Measurements from ENCODE around the gene FER.
"Not testable (repeated sequence)": the region's sequence is repeated elsewhere in the genome, so short reads cannot be mapped to it uniquely, and the experiment has no call there.

FER gene

GRCh38 chr5:108801776-108802175 lies 54.1 kb downstream of the FER start:
- no peak for DNase-seq

DNA sequence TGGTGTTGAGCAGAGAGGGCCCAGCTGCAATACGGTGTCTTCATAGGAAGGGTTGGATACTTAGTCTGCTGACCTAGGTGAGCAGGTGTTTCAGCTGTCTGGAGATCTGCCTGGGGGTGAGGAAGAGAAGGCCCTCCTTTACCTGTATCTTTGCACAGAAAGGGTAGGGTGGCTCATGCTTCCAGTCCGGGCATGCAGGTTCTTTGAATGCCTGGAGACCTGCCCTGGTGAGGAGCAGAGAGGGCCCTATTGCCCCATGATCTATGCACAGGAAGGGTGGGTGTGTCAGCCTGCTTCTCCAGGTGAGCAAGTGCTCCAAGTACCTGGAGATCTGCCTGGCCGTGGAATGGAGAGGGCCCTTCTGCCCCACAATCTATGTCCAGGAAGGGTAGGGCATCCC lies 63.0 kb downstream of the FER start:
- no peak for DNase-seq

- DNase-seq = no peak
Measured at GRCh38 chr5:108813673-108814072, 66.0 kb downstream of the FER start.

DNA sequence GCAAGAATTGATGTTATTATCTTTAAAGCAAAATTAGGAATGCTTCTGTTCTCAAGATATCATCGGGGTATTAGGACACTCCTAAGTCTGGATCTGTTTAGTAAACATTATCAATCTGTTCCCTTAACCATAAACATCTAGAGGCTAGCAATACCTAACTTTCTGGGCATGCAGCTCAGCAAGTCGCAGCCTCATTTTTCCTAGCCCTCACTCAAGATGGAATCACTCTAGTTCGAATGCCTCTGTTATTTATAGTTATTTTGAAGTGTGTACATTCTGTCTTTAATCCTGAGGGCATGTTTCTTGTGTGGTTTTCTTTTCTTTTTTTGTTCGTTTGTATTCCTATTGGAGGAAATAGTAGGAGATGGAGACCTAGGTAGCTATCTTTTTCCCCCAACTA lies 66.9 kb downstream of the FER start:
- no peak for DNase-seq

DNA sequence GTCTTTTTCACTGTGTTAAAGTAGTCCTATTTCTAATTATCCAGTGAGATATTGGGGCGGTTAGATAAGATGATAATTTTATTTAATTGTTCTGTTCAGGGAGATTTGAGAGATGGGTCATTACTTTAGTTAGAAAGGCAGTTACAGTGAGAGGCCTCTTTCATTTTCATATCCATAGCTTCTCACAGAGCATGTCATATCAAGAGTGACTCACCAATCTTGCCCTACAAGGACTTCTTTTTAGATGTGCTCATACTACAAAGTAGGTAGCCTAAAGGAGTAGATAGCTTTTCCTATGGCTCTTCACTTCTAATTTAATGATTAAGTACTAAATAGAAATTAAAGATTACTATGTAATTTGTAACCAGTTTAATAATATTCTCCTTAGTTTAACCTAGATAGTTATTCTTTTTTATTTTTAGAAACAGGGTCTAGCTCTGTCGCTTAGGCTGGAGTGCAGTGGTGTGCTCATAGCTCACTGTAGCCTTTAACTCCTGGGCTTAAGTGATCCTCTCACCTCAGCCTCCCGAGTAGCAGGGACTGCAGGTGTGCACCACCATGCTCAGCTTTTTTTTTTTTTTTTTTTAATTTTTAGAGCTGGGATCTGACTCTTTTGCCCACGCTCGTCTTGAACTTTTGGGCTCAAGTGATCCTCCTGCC lies 71.0 kb downstream of the FER start:
- no peak for DNase-seq

DNA sequence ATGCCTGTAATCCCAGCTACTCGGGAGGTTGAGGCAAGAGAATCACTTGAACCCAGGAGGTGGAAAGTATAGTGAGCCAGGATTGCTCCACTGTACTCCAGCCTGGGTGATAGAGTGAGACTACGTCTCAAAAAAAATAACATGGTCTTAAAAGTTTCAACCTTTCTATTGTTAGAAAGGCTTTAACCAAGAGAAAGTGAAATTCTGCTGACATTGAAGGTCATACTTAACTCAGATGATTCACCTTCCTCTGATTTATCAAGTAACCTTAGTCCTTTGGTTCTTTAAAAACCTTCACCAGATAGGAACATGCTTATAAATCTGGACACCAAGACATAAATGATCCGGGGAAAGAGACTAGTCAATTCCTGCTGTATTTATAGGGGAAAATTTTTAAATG lies 73.3 kb downstream of the FER start:
- no peak for DNase-seq

DNA sequence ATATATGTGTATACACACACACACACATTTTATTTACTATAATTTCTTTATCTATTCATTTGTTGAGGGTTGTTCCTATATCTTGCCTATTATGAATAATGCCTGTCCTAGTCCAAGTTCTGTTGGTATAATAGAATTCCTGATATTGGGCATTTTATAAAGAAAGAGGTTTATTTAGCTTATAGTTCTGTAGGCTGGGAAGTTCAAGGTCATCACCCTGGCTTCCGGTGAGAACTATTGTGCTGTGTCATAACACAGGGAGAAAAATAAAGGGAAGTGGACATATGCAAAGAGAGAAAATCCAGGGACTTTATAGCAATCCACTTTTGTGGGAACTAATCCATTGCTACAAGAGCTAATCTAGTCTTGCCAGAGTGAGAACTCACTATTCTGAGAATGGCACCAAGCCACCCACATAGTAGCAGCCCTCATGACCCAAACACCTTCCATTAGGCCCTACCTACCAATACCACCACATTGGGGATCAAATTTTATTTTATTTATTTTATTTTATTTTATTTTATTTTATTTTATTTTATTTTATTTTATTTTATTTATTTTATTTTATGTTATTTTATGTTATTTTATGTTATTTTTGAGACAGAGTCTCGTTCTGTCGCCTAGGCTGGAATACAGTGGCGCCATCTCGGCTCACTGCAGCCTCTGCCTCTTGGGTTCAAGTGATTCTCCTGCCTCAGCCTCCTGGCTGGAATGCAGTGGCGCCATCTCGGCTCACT lies 74.7 kb downstream of the FER start:
- no peak for DNase-seq

DNA sequence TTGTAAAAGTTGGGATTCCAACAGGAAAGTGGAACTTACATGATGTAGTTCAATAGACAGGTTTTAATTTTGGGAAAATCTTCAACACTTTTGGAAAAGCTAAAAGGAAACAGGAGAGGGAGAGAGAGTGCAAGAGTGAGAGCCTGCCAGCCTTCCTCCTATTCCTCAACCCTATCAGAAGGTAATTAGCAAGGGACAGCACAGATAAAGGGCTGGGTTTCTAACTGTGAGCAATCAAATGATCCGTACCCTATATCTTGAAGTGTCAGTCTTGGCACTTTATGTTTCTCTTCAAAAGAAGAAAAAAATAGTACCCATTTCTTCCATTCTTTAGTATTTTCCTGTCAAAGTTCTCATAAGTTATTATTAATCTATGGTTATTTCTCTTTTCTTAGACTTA lies 79.4 kb downstream of the FER start:
- no peak for DNase-seq

DNA sequence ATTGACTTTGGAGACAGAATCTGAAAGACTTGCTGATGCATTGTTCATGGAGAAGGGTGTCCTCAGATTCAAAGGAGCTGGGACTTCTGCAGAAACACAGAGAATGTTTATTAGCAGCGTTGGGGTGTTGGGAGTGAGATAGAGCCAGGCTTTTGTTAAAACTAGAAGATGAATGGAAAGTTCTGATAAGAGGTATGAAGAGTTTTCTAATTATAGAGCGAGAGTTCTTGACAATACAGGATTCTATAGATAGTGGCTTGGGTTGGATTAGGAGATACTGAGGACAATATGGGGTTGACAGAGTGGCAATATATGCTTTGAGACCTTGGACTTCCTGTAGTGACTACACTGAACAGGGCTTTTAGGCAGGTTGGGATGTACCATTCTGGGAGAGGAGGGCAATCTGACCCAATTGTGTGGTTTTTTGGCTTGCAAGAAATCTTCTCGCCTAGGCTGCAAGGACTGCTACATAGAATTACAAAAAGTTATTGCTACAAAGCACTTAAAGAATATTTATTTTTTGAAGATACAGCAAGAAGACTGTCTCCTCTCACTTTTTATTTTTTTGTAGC lies 83.1 kb downstream of the FER start:
- DNase-seq = no peak

DNA sequence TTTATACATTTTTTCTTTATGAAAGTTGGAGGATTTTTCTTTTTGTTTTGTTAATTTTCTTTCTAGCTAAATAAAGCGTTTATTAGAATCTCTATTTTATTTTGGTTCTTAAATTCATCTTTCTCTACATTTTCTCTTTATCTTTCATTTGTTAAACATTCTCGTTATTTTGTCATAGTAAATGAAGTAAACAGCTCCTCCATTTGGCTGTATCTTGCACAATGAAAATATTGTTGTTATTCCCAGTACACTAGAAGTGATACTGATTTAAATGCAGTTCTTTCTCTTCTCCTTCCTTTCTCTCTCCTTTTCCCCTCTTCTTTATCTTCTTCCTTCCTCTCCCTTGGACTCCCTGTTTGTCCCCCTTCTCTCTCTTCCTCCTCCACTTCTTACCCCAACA lies 88.8 kb downstream of the FER start:
- DNase-seq = no peak

- DNase-seq = not testable (repeated sequence)
Measured at GRCh38 chr5:108842260-108842941, 94.7 kb downstream of the FER start.

DNA sequence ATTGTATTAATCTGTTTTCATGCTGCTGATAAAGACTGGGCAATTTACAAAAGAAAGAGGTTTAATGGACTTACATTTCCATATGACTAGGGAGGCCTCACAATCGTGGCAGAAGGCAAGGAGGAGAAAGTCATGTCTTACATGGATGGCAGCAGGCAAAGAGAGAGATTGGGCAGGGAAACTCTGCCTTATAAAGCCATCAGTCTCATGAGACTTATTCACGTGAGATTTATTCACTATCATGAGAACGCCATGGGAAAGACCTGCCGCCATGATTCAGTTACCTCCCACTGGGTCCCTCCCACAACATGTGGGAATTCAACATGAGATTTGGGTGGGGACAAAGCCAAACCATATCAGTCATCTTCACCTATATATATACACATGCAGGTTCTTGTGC lies 103.4 kb downstream of the FER start:
- DNase-seq = not testable (repeated sequence)

GRCh38 chr5:108857905-108858304 lies 110.2 kb downstream of the FER start:
- DNase-seq = no peak

DNA sequence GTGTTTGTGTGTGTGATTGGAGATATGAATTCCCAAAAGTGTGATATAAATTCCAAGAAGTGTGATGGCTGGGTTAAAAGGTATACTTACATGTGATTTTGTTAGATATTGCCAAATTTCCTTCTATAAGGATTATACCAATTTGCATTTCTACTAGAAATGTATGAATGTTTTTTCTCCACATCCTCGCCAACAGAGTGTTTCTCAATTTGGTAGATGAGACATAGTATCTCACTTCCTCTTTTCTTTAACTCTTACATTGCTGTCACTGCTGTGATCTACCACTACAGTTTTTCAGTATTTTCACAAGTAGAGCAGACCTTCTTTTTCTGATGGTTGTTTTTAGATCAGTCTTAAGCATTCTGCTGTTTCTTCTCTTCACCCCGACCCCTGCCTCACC lies 111.3 kb downstream of the FER start:
- no peak for DNase-seq

GRCh38 chr5:108862211-108862610 lies 114.5 kb downstream of the FER start:
- no peak for DNase-seq

DNA sequence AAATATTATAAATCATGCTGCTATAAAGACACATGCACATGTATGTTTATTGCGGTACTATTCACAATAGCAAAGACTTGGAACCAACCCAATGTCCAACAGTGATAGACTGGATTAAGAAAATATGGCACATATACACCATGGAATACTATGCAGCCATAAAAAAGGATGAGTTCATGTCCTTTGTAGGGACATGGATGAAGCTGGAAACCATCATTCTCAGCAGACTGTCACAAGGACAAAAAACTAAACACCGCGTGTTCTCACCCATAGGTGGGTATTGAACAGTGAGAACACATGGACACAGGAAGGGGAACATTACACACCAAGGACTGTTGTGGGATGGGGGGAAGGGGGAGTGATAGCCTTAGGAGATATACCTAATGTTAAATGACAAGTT lies 118.4 kb downstream of the FER start:
- DNase-seq = not testable (repeated sequence)

GRCh38 chr5:108867656-108868055 lies 120.0 kb downstream of the FER start:
- no peak for DNase-seq

GRCh38 chr5:108869066-108869465 lies 121.4 kb downstream of the FER start:
- DNase-seq = no peak

DNA sequence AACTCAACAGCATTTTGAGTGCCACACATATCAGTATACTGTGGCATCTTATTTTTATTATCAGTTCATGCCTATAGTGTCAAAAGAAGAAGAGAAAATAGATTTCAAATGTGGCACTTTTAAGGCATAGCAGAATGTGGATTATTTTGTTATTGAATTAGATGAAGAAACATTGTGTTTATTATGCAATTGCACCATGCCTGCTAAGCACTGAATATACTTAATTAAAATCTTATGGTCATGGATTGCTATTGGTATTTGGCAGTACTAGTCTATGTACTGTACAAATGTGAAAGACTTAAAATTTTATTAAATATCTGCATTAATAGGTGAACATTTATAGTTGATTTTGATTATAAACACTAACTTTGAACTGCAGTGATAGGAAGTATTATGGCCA lies 128.8 kb downstream of the FER start:
- no peak for DNase-seq

DNA sequence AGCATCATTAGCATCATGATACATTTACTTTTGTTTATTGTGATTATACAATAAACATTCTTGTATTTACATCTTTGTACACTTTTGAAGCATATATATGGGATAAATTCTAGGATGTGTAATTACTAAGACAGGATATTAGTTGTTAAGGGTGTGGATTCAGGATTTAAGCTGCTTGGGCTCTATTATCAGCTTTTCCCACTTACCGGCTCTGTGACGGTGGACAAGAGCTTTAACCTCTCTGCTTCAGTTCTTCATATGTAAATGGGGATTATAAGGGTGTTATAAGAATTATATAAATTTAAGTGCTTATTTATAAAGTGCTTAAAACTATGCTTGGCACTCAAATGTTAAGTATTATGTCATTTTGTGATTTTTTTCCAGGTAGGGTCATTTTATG lies 131.1 kb downstream of the FER start:
- no peak for DNase-seq

GRCh38 chr5:108881133-108881532 lies 133.4 kb downstream of the FER start:
- no peak for DNase-seq

- no peak for DNase-seq
Measured at GRCh38 chr5:108884736-108885135, 137.0 kb downstream of the FER start.

- no peak for DNase-seq
Measured at GRCh38 chr5:108898257-108898656, 150.6 kb downstream of the FER start.

GRCh38 chr5:108898707-108899106 lies 151.0 kb downstream of the FER start:
- DNase-seq = no peak
